Measurements from ENCODE around the gene BTNL3.

BTNL3 gene

DNA sequence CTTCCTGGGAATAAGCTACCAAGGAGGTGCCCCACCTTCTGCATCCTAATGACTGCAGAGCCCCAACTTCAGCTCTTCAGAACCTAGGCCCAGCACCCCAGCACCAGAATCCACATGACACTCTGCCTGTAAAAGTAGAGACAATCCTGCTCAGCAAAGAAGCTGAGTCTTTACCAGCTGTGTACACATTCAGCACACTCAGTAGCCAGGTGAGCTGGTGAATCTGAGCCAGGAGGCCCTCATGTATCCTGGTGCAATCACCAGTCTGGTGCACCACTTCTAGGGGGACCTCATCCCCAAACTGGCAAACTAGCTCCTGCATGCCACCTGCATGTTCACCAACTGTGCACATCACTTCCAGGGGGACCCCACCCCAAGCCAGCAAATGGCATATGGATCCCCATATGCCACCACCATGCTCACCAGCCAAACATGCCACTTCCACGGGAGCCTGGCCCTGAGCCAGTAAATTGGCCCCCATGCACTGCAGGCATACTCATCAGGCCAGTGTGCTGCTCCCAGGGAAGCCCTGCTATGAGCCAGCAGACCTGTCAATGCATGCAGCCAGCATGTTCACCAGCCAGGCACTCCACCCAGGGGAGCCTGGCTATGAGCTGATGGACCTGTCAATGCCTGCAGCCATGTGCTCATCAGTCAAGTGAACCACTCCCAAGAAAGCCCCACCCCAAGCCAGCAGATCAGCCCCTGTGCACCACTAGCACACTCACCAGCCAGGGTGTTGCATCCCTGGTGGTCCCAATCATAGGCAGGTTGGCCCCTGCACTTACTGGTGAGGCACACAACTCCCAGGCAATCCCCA is 35.8 kb downstream of the BTNL3 start:
- H3K4me1 ChIP-seq (ENCODE audit: control insufficient read depth, insufficient read depth, low read length) = no peaks in the 10 kb centered on the region
- H3K9ac ChIP-seq (ENCODE audit: low read depth, low read length) = no peak overlapping the region
- no peaks in the 10 kb centered on the region for H3K27me3 ChIP-seq (ENCODE audit: control insufficient read depth, insufficient read depth, low read length)
- H3K4me3 ChIP-seq (ENCODE audit: low read length) = no peak overlapping the region
- H3K9me3 ChIP-seq (replicated peaks; ENCODE audit: low read length) = no peaks in the 10 kb centered on the region
- H3K4me2 ChIP-seq (ENCODE audit: low read length) = no peak overlapping the region
- no peaks in the 10 kb centered on the region for H3K36me3 ChIP-seq (ENCODE audit: insufficient read depth, low read length)

DNA sequence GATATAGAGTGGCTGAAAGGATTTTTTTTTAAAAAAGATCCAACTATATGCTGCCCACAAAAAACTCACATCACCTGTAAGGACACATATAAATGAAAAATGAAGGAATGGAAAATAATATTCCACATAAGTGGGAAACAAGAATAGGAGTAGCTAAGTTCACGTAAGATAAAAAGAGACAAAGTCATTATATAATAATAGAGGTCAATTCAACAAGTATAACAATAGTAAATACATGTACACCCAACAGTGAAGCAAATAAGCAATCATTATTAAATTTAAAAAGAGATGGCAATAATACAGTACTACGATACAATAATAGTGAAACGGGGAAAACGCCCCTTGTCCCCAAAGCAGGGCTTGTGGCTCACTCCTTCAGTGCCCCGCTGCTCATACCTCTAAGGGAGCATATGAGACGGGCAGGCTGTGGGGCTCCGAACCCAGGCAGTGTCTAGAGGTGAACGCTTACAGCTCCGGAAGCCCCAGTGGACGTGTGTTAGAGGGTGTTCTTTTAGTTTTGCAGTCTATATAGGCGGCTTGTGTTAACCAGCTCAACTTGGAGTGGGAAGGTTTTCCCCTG is 38.9 kb downstream of the BTNL3 start:
- H3K36me3 ChIP-seq (ENCODE audit: insufficient read depth, low read length) = no peaks in the 10 kb centered on the region
- H3K4me2 ChIP-seq (ENCODE audit: low read length) = no peak overlapping the region
- no peaks in the 10 kb centered on the region for H3K27me3 ChIP-seq (ENCODE audit: control insufficient read depth, insufficient read depth, low read length)
- H3K4me3 ChIP-seq (ENCODE audit: low read length) = no peak overlapping the region
- H3K4me1 ChIP-seq (ENCODE audit: control insufficient read depth, insufficient read depth, low read length) = no peaks in the 10 kb centered on the region
- H3K9me3 ChIP-seq (replicated peaks; ENCODE audit: low read length) = no peaks in the 10 kb centered on the region
- no peak overlapping the region for H3K9ac ChIP-seq (ENCODE audit: low read depth, low read length)

DNA sequence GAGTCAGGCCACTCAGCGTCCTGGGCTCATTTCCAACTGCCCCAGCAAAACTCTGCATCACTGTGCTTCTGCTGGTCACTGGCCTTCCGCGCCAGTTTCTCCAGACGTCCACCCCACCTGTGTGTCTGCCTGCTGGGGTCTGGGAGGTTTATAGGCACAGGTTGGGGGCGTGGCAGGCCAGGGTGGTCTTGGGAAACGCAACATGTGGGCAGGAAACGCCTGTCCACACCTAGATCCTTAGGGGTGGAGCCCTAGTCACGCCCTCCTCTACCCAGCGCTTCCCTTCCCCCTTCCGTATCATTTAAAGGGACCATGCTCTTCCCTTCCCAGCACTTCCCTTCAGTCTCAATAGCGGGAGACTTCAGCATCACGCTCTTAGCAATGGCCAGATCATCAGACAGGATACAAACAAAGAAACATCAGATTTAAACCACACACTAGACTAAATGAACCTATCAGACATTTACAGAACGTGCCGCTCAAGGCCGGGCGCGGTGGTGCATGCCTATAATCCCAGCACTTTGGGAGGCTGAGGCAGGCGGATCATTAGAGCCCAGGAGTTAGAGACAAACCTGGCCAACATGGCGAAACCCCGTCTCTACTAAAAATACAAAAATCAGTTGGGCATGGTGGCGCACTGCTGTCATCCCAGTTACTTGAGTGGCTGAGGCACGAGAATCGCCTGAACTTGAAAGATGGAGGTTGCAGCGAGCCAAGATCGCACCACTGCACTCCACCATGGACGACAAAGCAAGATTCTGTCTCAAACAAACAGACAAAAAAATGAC is 39.6 kb downstream of the BTNL3 start:
- no peak overlapping the region for H3K4me3 ChIP-seq (ENCODE audit: low read length)
- no peaks in the 10 kb centered on the region for H3K27me3 ChIP-seq (ENCODE audit: control insufficient read depth, insufficient read depth, low read length)
- H3K9me3 ChIP-seq (replicated peaks; ENCODE audit: low read length) = no peaks in the 10 kb centered on the region
- no peak overlapping the region for H3K4me2 ChIP-seq (ENCODE audit: low read length)
- H3K4me1 ChIP-seq (ENCODE audit: control insufficient read depth, insufficient read depth, low read length) = no peaks in the 10 kb centered on the region
- no peak overlapping the region for H3K9ac ChIP-seq (ENCODE audit: low read depth, low read length)
- H3K36me3 ChIP-seq (ENCODE audit: insufficient read depth, low read length) = no peaks in the 10 kb centered on the region

DNA sequence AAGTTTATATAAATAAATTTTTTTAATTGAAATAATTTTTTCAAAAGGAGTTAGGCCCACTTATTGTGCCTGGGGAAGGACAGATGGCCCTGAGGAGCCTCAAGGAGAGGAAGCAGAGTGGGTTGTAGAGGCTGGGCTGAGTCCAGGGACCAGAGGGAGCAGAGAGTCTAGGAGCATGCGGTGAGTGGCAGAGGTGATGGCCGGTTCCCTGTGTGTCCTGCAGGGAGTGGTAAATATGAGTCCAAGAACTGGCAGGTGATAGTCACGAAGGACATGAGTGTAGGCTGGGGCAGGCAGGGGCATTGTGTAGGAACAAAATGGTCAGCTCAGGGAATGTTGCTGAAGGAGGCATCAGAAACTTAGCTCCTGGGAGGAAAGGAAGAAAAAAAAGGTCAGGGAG is 43.1 kb downstream of the BTNL3 start:
- Histone ChIP-seq H3K36me3 (ENCODE audit: insufficient read depth, low read length) (no peaks in the 10 kb centered on the region), H3K27me3 (ENCODE audit: control insufficient read depth, insufficient read depth, low read length) (no peaks in the 10 kb centered on the region), H3K4me3 (ENCODE audit: low read length) (no peak overlapping the region), H3K4me2 (ENCODE audit: low read length) (no peak overlapping the region), H3K4me1 (ENCODE audit: control insufficient read depth, insufficient read depth, low read length) (no peaks in the 10 kb centered on the region), H3K9me3 (replicated peaks; ENCODE audit: low read length) (no peaks in the 10 kb centered on the region), H3K9ac (ENCODE audit: low read depth, low read length) (no peak overlapping the region)

DNA sequence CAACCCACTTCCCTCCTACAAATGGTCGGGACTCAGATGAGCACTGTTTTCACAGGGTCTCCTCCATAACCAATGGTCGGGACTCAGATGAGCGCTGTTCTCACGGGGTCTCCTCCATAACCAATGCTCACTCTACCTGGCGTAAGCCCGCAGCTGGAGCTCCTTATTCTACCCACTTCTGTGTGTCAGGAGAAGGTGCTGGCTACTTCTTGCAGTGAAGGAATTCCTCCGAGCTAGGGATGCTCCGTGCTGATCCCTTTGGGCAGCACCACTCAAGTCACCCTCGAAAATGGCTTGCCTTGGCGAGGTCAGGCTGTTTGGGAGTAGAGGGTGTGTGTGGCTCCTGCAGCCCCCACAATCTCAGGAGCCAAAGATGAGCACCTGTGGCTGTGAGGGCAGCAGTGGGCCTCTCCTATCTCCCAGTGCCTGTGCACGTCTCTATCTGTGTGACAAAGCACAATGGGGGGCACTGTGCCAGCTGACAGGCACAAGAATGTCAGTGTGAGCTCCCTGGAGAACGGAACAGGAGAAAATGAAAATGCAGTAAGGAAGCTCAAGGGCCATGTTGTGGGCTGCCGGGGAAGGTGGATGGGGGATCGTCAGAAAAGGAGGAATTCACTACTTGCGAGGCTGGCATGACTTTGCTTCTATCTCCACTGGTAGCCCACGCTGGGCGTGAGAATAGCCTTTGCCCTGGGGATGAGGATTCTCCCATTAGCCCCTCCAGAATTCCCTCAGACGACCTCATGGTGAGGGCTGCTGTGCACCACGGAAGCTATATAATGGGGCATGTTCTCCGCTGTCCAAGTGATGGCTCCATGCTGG is 47.6 kb downstream of the BTNL3 start:
- Histone ChIP-seq H3K4me2 (ENCODE audit: low read length) (no peak overlapping the region), H3K4me1 (ENCODE audit: control insufficient read depth, insufficient read depth, low read length) (no peaks in the 10 kb centered on the region), H3K36me3 (ENCODE audit: insufficient read depth, low read length) (no peaks in the 10 kb centered on the region), H3K9me3 (replicated peaks; ENCODE audit: low read length) (no peaks in the 10 kb centered on the region), H3K4me3 (ENCODE audit: low read length) (no peak overlapping the region), H3K9ac (ENCODE audit: low read depth, low read length) (no peak overlapping the region), H3K27me3 (ENCODE audit: control insufficient read depth, insufficient read depth, low read length) (peaks cover 13% of the 10 kb centered on the region)

DNA sequence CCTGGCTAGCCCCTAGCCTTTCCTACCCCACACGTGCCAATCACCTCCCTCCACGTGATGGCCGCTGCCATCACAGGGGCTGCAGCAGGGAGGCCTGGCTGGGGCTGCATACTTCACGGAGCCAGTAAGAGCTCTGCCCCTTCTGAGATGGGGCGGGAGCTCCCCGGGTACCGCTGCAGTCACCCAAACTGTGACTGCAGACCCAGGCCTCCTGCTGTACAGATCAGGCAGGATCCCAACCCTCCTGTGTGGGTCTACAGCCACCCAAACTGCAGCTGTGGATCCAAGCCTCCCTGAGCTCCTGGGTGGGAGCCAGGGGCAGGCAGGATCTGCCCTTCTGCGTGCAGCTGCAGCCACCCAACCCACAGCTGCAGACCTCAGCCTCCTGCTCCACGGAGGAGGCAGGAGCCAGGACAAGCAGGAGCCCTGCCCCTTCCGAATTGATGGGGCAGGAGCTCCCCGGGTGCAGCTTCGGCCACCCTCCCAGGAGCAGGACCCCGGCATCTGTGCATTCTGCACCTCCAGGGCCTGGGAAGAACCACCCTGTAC is 48.2 kb downstream of the BTNL3 start:
- Histone ChIP-seq H3K4me1 (ENCODE audit: control insufficient read depth, insufficient read depth, low read length) (no peaks in the 10 kb centered on the region), H3K36me3 (ENCODE audit: insufficient read depth, low read length) (no peaks in the 10 kb centered on the region), H3K4me2 (ENCODE audit: low read length) (no peak overlapping the region), H3K9ac (ENCODE audit: low read depth, low read length) (no peak overlapping the region), H3K27me3 (ENCODE audit: control insufficient read depth, insufficient read depth, low read length) (peaks cover 16% of the 10 kb centered on the region), H3K9me3 (replicated peaks; ENCODE audit: low read length) (no peaks in the 10 kb centered on the region), H3K4me3 (ENCODE audit: low read length) (no peak overlapping the region)

DNA sequence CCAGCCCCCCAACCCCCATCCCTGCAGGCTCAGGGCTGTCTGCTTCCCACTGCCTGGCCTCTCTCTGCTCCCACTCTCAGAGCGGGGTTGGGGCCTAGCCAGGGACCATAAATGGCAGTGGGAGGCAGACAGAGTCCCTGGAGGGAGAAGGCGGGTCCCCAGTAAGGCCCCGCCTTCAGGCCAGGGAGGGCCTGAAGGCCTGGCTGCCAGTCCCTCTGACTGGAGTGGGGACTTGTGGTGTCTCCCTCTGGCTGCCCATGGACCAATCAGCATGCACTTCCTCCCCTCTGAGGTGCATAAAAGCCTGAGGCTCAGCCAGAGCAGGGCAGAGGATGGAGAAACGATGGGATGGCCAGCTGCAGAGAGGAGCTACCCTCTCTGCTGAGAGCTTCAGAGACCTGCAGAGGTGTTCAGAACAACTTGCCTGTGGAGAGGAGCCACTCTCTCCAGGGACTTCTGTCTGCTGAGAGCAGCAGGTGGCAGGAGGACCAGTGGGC is 48.8 kb downstream of the BTNL3 start:
- Histone ChIP-seq H3K4me2 (ENCODE audit: low read length) (no peak overlapping the region), H3K4me1 (ENCODE audit: control insufficient read depth, insufficient read depth, low read length) (no peaks in the 10 kb centered on the region), H3K9me3 (replicated peaks; ENCODE audit: low read length) (no peaks in the 10 kb centered on the region), H3K4me3 (ENCODE audit: low read length) (no peak overlapping the region), H3K27me3 (ENCODE audit: control insufficient read depth, insufficient read depth, low read length) (peaks cover 20% of the 10 kb centered on the region), H3K9ac (ENCODE audit: low read depth, low read length) (no peak overlapping the region), H3K36me3 (ENCODE audit: insufficient read depth, low read length) (no peaks in the 10 kb centered on the region)

DNA sequence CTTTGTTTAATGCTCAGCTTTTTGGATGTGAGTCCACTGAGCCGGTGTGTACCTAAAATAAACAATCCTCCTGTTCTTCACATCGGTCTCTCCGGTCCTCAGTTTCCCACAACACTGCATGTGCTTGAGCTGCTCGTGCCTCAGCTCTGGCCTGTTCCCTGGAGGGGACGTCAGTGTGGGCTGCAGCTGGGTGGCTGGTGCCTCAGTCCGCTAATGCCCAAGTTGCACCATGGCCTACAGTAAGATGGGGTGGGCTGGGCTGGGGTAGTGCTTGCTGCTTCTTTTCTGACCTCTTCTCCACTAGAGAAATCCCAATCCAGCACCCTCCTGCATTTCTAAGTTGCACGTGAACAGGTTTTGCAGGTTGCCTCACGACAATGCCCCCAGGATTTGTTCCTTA is 50.8 kb downstream of the BTNL3 start:
- Histone ChIP-seq H3K4me3 (ENCODE audit: low read length) (no peak overlapping the region), H3K4me1 (ENCODE audit: control insufficient read depth, insufficient read depth, low read length) (no peaks in the 10 kb centered on the region), H3K9ac (ENCODE audit: low read depth, low read length) (no peak overlapping the region), H3K27me3 (ENCODE audit: control insufficient read depth, insufficient read depth, low read length) (peaks cover 21% of the 10 kb centered on the region), H3K9me3 (replicated peaks; ENCODE audit: low read length) (no peaks in the 10 kb centered on the region), H3K36me3 (ENCODE audit: insufficient read depth, low read length) (no peaks in the 10 kb centered on the region), H3K4me2 (ENCODE audit: low read length) (no peak overlapping the region)

DNA sequence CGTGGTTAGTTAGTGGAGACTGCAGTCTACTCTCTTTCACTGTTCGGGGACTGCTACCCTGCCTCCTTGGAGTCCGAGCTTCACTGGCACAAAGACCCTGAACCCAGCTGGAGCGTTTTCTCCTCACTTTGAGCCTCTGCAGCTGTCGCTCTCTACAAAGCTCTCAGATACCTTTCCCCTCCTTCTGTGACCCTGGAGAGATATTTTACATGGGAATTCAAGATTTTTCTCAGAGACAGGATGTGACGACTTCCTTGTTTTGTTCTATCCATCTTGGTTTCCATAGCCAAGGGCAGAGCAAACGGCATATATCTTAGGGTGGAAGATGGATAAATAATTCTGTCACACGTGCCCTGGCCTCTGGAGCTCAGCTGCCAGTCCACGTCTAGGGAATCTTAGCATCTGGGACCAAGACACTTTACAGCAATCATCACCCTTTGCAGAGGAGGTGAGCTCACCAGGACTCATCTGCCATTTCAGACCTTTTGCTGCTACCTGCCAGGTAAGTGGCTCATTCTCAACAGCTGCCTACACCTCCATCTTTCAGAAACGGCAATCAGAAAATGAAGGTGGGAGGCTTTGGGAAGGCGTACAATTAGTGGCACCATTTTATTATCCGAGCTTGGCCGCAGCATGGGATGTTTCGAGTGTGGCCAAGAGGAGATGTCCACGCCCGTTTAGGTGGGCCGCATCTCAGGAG is 51.4 kb downstream of the BTNL3 start, which contains the start of gene BTNL9:
Gene BTNL9 (plus strand): TSS at position 336 of the 700 bp plus-strand sequence. CDS start 5,224 bp downstream, outside the sequence.
- Histone ChIP-seq H3K4me2 (ENCODE audit: low read length) (no peak within 1 kb of the TSS), H3K27me3 (ENCODE audit: control insufficient read depth, insufficient read depth, low read length) (peaks cover 25% of the 10 kb centered on the region), H3K9me3 (replicated peaks; ENCODE audit: low read length) (no peaks in the 10 kb centered on the region), H3K4me3 (ENCODE audit: low read length) (no peak within 1 kb of the TSS), H3K9ac (ENCODE audit: low read depth, low read length) (no peak within 1 kb of the TSS), H3K4me1 (ENCODE audit: control insufficient read depth, insufficient read depth, low read length) (no peaks in the 10 kb centered on the region), H3K36me3 (ENCODE audit: insufficient read depth, low read length) (no peaks in the 10 kb centered on the region)

DNA sequence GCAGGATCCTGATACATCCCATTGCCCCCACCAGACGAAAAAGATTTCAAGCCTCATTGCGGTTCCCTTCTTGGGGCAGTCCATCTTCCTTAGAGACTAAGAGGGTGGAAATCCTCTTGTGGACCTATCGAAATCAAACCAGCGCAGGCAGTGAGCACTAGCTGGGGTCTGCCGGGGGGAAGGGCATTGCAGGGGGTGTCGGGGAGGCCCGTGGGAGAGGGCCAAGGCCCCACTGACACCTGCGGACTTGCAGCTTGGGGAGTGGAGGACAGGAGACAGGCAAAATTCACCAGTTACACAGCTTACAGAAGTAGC is 51.9 kb downstream of the BTNL3 start:
- Histone ChIP-seq H3K4me2 (ENCODE audit: low read length) (no peak overlapping the region), H3K9ac (ENCODE audit: low read depth, low read length) (no peak overlapping the region), H3K4me1 (ENCODE audit: control insufficient read depth, insufficient read depth, low read length) (no peaks in the 10 kb centered on the region), H3K9me3 (replicated peaks; ENCODE audit: low read length) (no peaks in the 10 kb centered on the region), H3K27me3 (ENCODE audit: control insufficient read depth, insufficient read depth, low read length) (peaks cover 25% of the 10 kb centered on the region), H3K36me3 (ENCODE audit: insufficient read depth, low read length) (no peaks in the 10 kb centered on the region), H3K4me3 (ENCODE audit: low read length) (no peak overlapping the region)
